Lower lobe of right lung (tissue), 2 donors: Measurements from ENCODE around the gene KDR. TPM values are rescaled to one million over a fixed set of nuclear protein-coding genes. Genes with fewer than 3 reads are reported as not detected.

Experiments
- ATAC-seq, 2 donors: fragments of 200-7000 bp; cut with Tn5 transposase; one replicate each; pipeline ENCODE4 v1.9.1; 2020 to 2022; ENCODE audit warnings: mild to moderate bottlenecking in 2 of 2, moderate library complexity in 2 of 2
- DNase-seq: peaks from one replicate; pipeline ENCODE4 v3.0.0-alpha.2; 2020
- H3K27ac ChIP-seq: fragments of 200-600 bp; one replicate; pipeline ENCODE4 v1.8.0; 2022
- H3K27me3 ChIP-seq: fragments of 200-600 bp; one replicate; pipeline ENCODE4 v1.8.0; 2022; ENCODE audit warnings: low read depth
- H3K36me3 ChIP-seq: fragments of 200-600 bp; one replicate; pipeline ENCODE4 v1.8.0; 2022; ENCODE audit warnings: mild to moderate bottlenecking
- H3K4me1 ChIP-seq: fragments of 200-600 bp; one replicate; pipeline ENCODE4 v1.8.0; 2022
- H3K4me3 ChIP-seq: fragments of 200-600 bp; one replicate; pipeline ENCODE4 v1.8.0; 2022; ENCODE audit warnings: mild to moderate bottlenecking
- H3K9me3 ChIP-seq: fragments of 200-600 bp; one replicate; pipeline ENCODE4 v1.8.0; 2022
- CTCF ChIP-seq: fragments of 200-600 bp; IDR thresholded peaks from one replicate; pipeline ENCODE4 v1.8.0; 2022; ENCODE audit warnings: antibody characterized with exemption, mild to moderate bottlenecking
- intact Hi-C: fragments of 100-400 bp; cut with DNase I; formaldehyde crosslinking; loops from one replicate; pipeline ENCODE4 v1.11.0; 2022
- total RNA-seq: library from RNA; stranded (reverse); fragmentation: NEBNext Ultra II Directional; extraction: Animal tissue kit (Norgen Biotek cat#: 25700); gene quantifications from one replicate; pipeline ENCODE4 v1.2.1, GENCODE V29; 2021
- donor health status: DM: no; HTN: yes; CAD: no; lungs with severe emphysema.

KDR gene
- total RNA-seq, 1 donor from 2014 or later: 55.8 TPM

GRCh38 chr4:55038176-55038890 lies 87.1 kb downstream of the KDR start:
- Histone ChIP-seq H3K9me3 (no peaks in the 10 kb centered on the region), H3K27ac (peak overlapping the region; percentile 56), H3K36me3 (no peaks in the 10 kb centered on the region), H3K4me3 (no peak overlapping the region), H3K4me1 (peaks cover 32% of the 10 kb centered on the region), H3K27me3 (no peaks in the 10 kb centered on the region)
- peak; percentile 82 for ATAC-seq
- intact Hi-C loops: no loop called here
- no peak for DNase-seq
- TF ChIP-seq CTCF: no peak

DNA sequence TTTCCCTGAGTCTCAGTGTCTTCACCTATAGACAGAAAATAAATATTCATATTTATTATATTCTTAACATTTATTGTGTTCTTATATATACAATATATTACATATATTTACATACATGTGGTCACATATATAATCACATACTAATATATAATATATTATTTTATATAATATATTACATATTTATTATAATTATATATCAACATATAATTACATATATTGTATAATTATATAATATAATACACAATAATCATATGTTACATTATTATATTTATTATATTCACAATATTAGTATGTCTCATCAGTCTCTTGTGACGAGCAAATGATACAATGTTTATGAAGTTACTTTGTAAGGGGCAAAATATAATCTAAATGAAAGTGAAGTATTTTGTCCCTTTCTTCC lies 87.7 kb downstream of the KDR start:
- Histone ChIP-seq H3K4me3 (no peak overlapping the region), H3K9me3 (no peaks in the 10 kb centered on the region), H3K36me3 (no peaks in the 10 kb centered on the region), H3K4me1 (peaks cover 38% of the 10 kb centered on the region), H3K27me3 (no peaks in the 10 kb centered on the region), H3K27ac (peak overlapping the region; percentile 25)
- no peak for TF ChIP-seq CTCF
- DNase-seq (no peak), ATAC-seq (no peak)
- intact Hi-C loops: no loop called here

GRCh38 chr4:55036405-55036804 lies 89.0 kb downstream of the KDR start:
- ATAC-seq: no peak
- no peak overlapping the region for H3K27ac ChIP-seq
- H3K27me3 ChIP-seq: no peaks in the 10 kb centered on the region
- TF ChIP-seq CTCF: no peak
- H3K36me3 ChIP-seq: no peaks in the 10 kb centered on the region
- peaks cover 41% of the 10 kb centered on the region for H3K4me1 ChIP-seq
- H3K9me3 ChIP-seq: no peaks in the 10 kb centered on the region
- no peak for DNase-seq
- intact Hi-C loops: no loop called here
- no peak overlapping the region for H3K4me3 ChIP-seq

DNA sequence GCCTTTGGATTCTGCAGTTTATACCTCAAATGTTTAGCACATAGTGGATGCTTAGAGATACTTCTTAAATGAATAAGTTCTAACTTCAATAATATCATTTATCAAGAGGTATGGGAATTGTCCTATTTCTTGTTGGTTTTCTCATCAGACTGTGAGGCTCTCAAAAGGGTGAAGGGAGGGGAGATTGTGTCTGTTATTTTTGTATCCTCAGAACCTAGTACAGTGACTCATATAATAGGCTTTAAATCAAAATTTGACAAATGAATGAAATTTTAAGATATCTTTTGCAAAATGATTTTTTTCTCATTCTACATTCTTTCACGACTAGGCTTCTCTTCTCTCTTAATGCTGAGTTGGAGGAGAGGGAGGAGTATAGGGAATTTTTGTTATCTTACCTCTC lies 89.5 kb downstream of the KDR start:
- Histone ChIP-seq H3K4me3 (no peak overlapping the region), H3K9me3 (no peaks in the 10 kb centered on the region), H3K27me3 (no peaks in the 10 kb centered on the region), H3K27ac (no peak overlapping the region), H3K4me1 (peaks cover 41% of the 10 kb centered on the region), H3K36me3 (no peaks in the 10 kb centered on the region)
- ATAC-seq: no peak
- DNase-seq: no peak
- intact Hi-C loops: no loop called here
- no peak for TF ChIP-seq CTCF

DNA sequence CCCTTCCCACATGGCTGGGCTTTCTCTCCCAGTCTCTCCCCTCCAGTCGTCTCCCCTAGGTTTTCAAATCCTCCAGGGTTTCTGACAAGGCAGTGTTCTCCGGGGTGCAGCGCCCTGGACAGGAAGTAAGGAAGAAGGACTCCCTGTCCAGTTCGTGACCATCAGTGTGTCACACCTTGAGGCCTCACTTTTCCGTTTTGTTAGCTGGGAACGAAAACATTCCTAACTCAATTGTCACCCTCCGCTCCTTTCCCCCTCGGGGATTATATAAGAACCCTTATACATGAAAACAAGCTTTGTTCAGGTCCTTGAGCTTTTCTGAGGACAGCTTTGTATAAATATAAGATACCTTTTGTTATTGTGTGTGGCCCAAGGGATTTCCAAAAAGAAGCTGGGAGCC lies 92.1 kb downstream of the KDR start:
- no peaks in the 10 kb centered on the region for H3K36me3 ChIP-seq
- H3K27ac ChIP-seq: no peak overlapping the region
- H3K4me1 ChIP-seq: peaks cover 31% of the 10 kb centered on the region
- no peak for DNase-seq
- no peaks in the 10 kb centered on the region for H3K27me3 ChIP-seq
- intact Hi-C loops: no loop called here
- no peak overlapping the region for H3K4me3 ChIP-seq
- H3K9me3 ChIP-seq: no peaks in the 10 kb centered on the region
- ATAC-seq: peak in 1 of 2 donors; percentile 16
- TF ChIP-seq CTCF: no peak
